IMR-90 (cell line): Measurements from ENCODE around the gene PPP1R13B. TPM values are rescaled to one million over a fixed set of nuclear protein-coding genes. Genes with fewer than 3 reads are reported as not detected.

Experiments used
- ATAC-seq: fragments of 200-7000 bp; cut with Tn5 transposase; 2 replicates; pipeline ENCODE4 v1.9.1; 2020; ENCODE audit warnings: low read depth, mild to moderate bottlenecking, moderate library complexity
- BruUV-seq: library from RNA; stranded (reverse); fragments of 400-500 nt; replicated peaks from 2 replicates; lab custom pipeline; 2021; lab: Mats Ljungman, UMichigan
- CTCF ChIA-PET: fragments of 300-600 bp; formaldehyde crosslinking; extraction: SDS; loops from one replicate; lab custom pipeline; 2021; ENCODE audit warnings: antibody characterized with exemption; lab: Yijun Ruan, JAX
- POLR2A ChIA-PET: fragments of 300-600 bp; sonication (Branson Sonifier 250); formaldehyde crosslinking; loops from one replicate; lab custom pipeline; 2022; ENCODE audit warnings: antibody characterized with exemption; ENCODE audit not compliant: unreplicated experiment; lab: Charles Lee
- DNase-seq: peaks from one replicate; pipeline ENCODE4 v3.0.0; 2013
- H2AFZ ChIP-seq: replicated peaks from 2 replicates; pipeline ENCODE3; 2013; ENCODE audit warnings: low read length, mild to moderate bottlenecking; ENCODE audit not compliant: poor library complexity
- H2AK5ac ChIP-seq: 2 replicates; pipeline ENCODE4 v1.6.1; 2013; ENCODE audit warnings: low read depth, low read length, inconsistent platforms
- H2AK9ac ChIP-seq: replicated peaks from 2 replicates; pipeline ENCODE3; 2013; ENCODE audit warnings: mild to moderate bottlenecking, low read depth, low read length, moderate library complexity; ENCODE audit not compliant: poor library complexity
- H2BK120ac ChIP-seq: 2 replicates; pipeline ENCODE4 v1.6.1; 2013; ENCODE audit warnings: low read depth, low read length, inconsistent platforms
- H2BK15ac ChIP-seq: 3 replicates; pipeline ENCODE4 v1.6.1; 2013; ENCODE audit warnings: low read depth, low read length, inconsistent platforms
- H2BK20ac ChIP-seq: 2 replicates; pipeline ENCODE4 v1.6.1; 2013; ENCODE audit warnings: low read depth, mild to moderate bottlenecking, inconsistent platforms, low read length, moderate library complexity
- H2BK5ac ChIP-seq: 2 replicates; pipeline ENCODE4 v1.6.1; 2013; ENCODE audit warnings: mild to moderate bottlenecking, low read depth, low read length, inconsistent platforms; ENCODE audit not compliant: poor library complexity, severe bottlenecking
- H3K14ac ChIP-seq: replicated peaks from 2 replicates; pipeline ENCODE4 v1.6.1; 2013; ENCODE audit warnings: low read depth, low read length, inconsistent platforms
- H3K18ac ChIP-seq: 2 replicates; pipeline ENCODE4 v1.6.1; 2013; ENCODE audit warnings: low read depth, low read length, control low read depth
- H3K23ac ChIP-seq: 2 replicates; pipeline ENCODE4 v1.6.1; 2013; ENCODE audit warnings: low read depth, low read length, inconsistent platforms
- H3K27ac ChIP-seq: 2 replicates; pipeline ENCODE4 v1.5.1; 2013; ENCODE audit warnings: mild to moderate bottlenecking, control low read depth, low read length; ENCODE audit not compliant: insufficient read depth
- H3K27me3 ChIP-seq: 2 replicates; pipeline ENCODE4 v1.6.1; 2013; ENCODE audit warnings: low read length; ENCODE audit not compliant: control insufficient read depth, insufficient read depth
- H3K36me3 ChIP-seq: 2 replicates; pipeline ENCODE4 v1.6.1; 2013; ENCODE audit warnings: low read length, mixed read lengths; ENCODE audit not compliant: control insufficient read depth, insufficient read depth
- H3K4ac ChIP-seq: 2 replicates; pipeline ENCODE4 v1.6.1; 2013; ENCODE audit warnings: low read depth, low read length, inconsistent platforms
- H3K4me1 ChIP-seq: 2 replicates; pipeline ENCODE4 v1.6.1; 2013; ENCODE audit warnings: low read length, mixed read lengths; ENCODE audit not compliant: control insufficient read depth, insufficient read depth
- H3K4me2 ChIP-seq: 2 replicates; pipeline ENCODE4 v1.6.1; 2013; ENCODE audit warnings: low read depth, mild to moderate bottlenecking, control low read depth, low read length, moderate library complexity
- H3K4me3 ChIP-seq: 2 replicates; pipeline ENCODE4 v1.5.1; 2013; ENCODE audit warnings: low read depth, mild to moderate bottlenecking, control low read depth, low read length, moderate library complexity; ENCODE audit not compliant: insufficient read depth
- H3K56ac ChIP-seq: 2 replicates; pipeline ENCODE4 v1.6.1; 2013; ENCODE audit warnings: low read length, inconsistent platforms; ENCODE audit not compliant: insufficient read depth; ENCODE audit errors: extremely low read depth
- H3K79me1 ChIP-seq, 2 experiments: 2 replicates each; pipeline ENCODE4 v1.6.1; 2013; ENCODE audit warnings: low read length in 2 of 2, inconsistent platforms in 1 of 2, low read depth in 1 of 2
- H3K9ac ChIP-seq: 2 replicates; pipeline ENCODE4 v1.6.1; 2013; ENCODE audit warnings: low read depth, low read length, control low read depth
- H3K9me1 ChIP-seq: 2 replicates; pipeline ENCODE4 v1.6.1; 2013; ENCODE audit warnings: low read length, inconsistent platforms; ENCODE audit not compliant: insufficient read depth
- H3K9me3 ChIP-seq: 2 replicates; pipeline ENCODE4 v1.6.1; 2013; ENCODE audit warnings: low read length; ENCODE audit not compliant: control insufficient read depth, insufficient read depth
- H4K20me1 ChIP-seq: 2 replicates; pipeline ENCODE4 v1.6.1; 2013; ENCODE audit warnings: low read length, inconsistent platforms; ENCODE audit not compliant: insufficient read depth
- H4K5ac ChIP-seq: 2 replicates; pipeline ENCODE4 v1.6.1; 2013; ENCODE audit warnings: mild to moderate bottlenecking, low read depth, low read length, control low read depth
- H4K8ac ChIP-seq, 2 experiments: 2 replicates each; pipeline ENCODE4 v1.6.1; 2013; ENCODE audit warnings: low read depth in 2 of 2, low read length in 2 of 2, control low read depth in 1 of 2, inconsistent platforms in 1 of 2
- H4K91ac ChIP-seq: 2 replicates; pipeline ENCODE4 v1.6.1; 2013; ENCODE audit warnings: low read depth, low read length, inconsistent platforms; ENCODE audit not compliant: insufficient read depth
- BHLHE40 ChIP-seq: fragments of 150-350 bp; IDR thresholded peaks from 2 replicates; pipeline ENCODE4 v1.6.1; 2016; ENCODE audit warnings: mild to moderate bottlenecking, low read depth, low read length
- CEBPB ChIP-seq: IDR thresholded peaks from 2 replicates; pipeline ENCODE4 v1.6.1; 2012; ENCODE audit warnings: low read depth, low read length, improper control_type of control experiment
- CHD1 ChIP-seq: IDR thresholded peaks from 2 replicates; pipeline ENCODE4 v1.6.1; 2012; ENCODE audit warnings: low read depth, low read length, improper control_type of control experiment
- CTCF ChIP-seq: conservative IDR thresholded peaks from 2 replicates; pipeline ENCODE4 v1.5.1; 2012; ENCODE audit warnings: mild to moderate bottlenecking, low read depth, low read length, improper control_type of control experiment
- ELK1 ChIP-seq: fragments of 150-350 bp; IDR thresholded peaks from 2 replicates; pipeline ENCODE4 v1.6.1; 2016; ENCODE audit warnings: low read depth, mild to moderate bottlenecking, low read length, moderate library complexity, borderline replicate concordance
- FOS ChIP-seq: fragments of 150-350 bp; IDR thresholded peaks from 2 replicates; pipeline ENCODE4 v1.6.1; 2016; ENCODE audit warnings: low read depth, low read length
- MAFK ChIP-seq: IDR thresholded peaks from 2 replicates; pipeline ENCODE4 v1.6.1; 2012; ENCODE audit warnings: low read depth, low read length, improper control_type of control experiment
- MAZ ChIP-seq: IDR thresholded peaks from 2 replicates; pipeline ENCODE4 v1.6.1; 2012; ENCODE audit warnings: low read depth, mild to moderate bottlenecking, low read length, improper control_type of control experiment, moderate library complexity, borderline replicate concordance
- MXI1 ChIP-seq: IDR thresholded peaks from 2 replicates; pipeline ENCODE4 v1.6.1; 2012; ENCODE audit warnings: low read depth, mild to moderate bottlenecking, low read length, moderate library complexity, borderline replicate concordance
- NFE2L2 ChIP-seq: fragments of 150-350 bp; IDR thresholded peaks from 2 replicates; pipeline ENCODE4 v1.6.1; 2016; ENCODE audit warnings: low read depth, mild to moderate bottlenecking, low read length
- POLR2A ChIP-seq: IDR thresholded peaks from 2 replicates; pipeline ENCODE4 v1.6.1; 2012; ENCODE audit warnings: mild to moderate bottlenecking, low read depth, low read length
- RAD21 ChIP-seq: IDR thresholded peaks from 2 replicates; pipeline ENCODE4 v1.6.1; 2012; ENCODE audit warnings: low read length, improper control_type of control experiment
- RCOR1 ChIP-seq: IDR thresholded peaks from 2 replicates; pipeline ENCODE4 v1.6.1; 2012; ENCODE audit warnings: mild to moderate bottlenecking, low read length, improper control_type of control experiment; ENCODE audit not compliant: insufficient replicate concordance
- RFX5 ChIP-seq: IDR thresholded peaks from 2 replicates; pipeline ENCODE4 v1.8.0; 2012; ENCODE audit warnings: low read depth, mild to moderate bottlenecking, low read length, moderate library complexity
- SMC3 ChIP-seq: fragments of 150-350 bp; IDR thresholded peaks from 2 replicates; pipeline ENCODE4 v1.6.1; 2016; ENCODE audit warnings: low read depth, mild to moderate bottlenecking, antibody characterized with exemption, low read length, moderate library complexity
- USF2 ChIP-seq: fragments of 150-350 bp; IDR thresholded peaks from 2 replicates; pipeline ENCODE4 v1.6.1; 2017; ENCODE audit warnings: mild to moderate bottlenecking, antibody characterized with exemption, low read length, low read depth
- WGBS, 2 experiments: methylation state at CpG; one replicate each; pipeline versions ENCODE4 v1.1.5 to v1.1.7; 2013; ENCODE audit warnings: missing lambda C conversion rate in 2 of 2; ENCODE audit not compliant: insufficient read length in 1 of 2; ENCODE audit errors: extremely low coverage in 2 of 2; 5-methylcytosine and 5-hydroxymethylcytosine counted together
- dilution Hi-C: fragments of 300-500 bp; cut with HindIII; formaldehyde crosslinking; loops from one replicate; pipeline ENCODE4 v1.14.3; 2018; ENCODE audit warnings: low sequenced_read_pairs; ENCODE audit not compliant: unreplicated experiment
- in situ Hi-C: fragments of 300-500 bp; cut with MboI; formaldehyde crosslinking; loops from 3 replicates; pipeline ENCODE4 v1.14.3; 2019; ENCODE audit warnings: low sequenced_read_pairs, inconsistent platforms, mixed read lengths
- intact Hi-C: fragments of 100-400 bp; cut with micrococcal nuclease; formaldehyde crosslinking; loops from 2 replicates; pipeline ENCODE4 v1.10.0; 2022
- polyA plus RNA-seq, 3 experiments: library from polyadenylated mRNA; depleted of rRNA; stranded (reverse); fragments of >200 nt; gene quantifications; 2 replicates each; pipeline ENCODE4 v1.2.3, GENCODE V29; 2012; ENCODE audit warnings: low replicate concordance in 1 of 3
- total RNA-seq: library from RNA; depleted of rRNA; stranded (reverse); fragments of >200 nt; gene quantifications from 2 replicates; pipeline ENCODE4 v1.2.3, GENCODE V29; 2012

Gene PPP1R13B
- total and polyA plus RNA-seq, 2 of the 4 experiments (the other 2 are of a cell fraction) = 1.6 to 2.8 TPM

- peaks cover 14% of the 10 kb centered on the region for H3K27me3 ChIP-seq
- POLR2A ChIA-PET = no interaction called here
- CTCF ChIA-PET = no interaction called here
Measured at GRCh38 chr14:103854017-103854808, 6.8 kb upstream of the PPP1R13B start.

More at GRCh38 chr14:103854017-103854808, 6.8 kb upstream of the PPP1R13B start:
- Histone ChIP-seq H2BK20ac (no peak overlapping the region), H3K18ac (no peak overlapping the region), H2BK120ac (no peak overlapping the region), H4K91ac (no peak overlapping the region), H2BK5ac (no peak overlapping the region), H3K4me2 (no peak overlapping the region), H2BK15ac (no peak overlapping the region), H3K36me3 (no peaks in the 10 kb centered on the region), H3K9me1 (no peaks in the 10 kb centered on the region), H3K56ac (no peak overlapping the region), H2AK5ac (no peak overlapping the region), H4K20me1 (no peaks in the 10 kb centered on the region), H3K4me1 (no peaks in the 10 kb centered on the region), H3K79me1 (no peaks in the 10 kb centered on the region), H3K4me3 (no peak overlapping the region), H3K9ac (no peak overlapping the region), H4K5ac (no peak overlapping the region), H3K27ac (no peak overlapping the region), H3K9me3 (no peaks in the 10 kb centered on the region), H4K8ac (no peak overlapping the region), H2AK9ac (no peak overlapping the region), H2AFZ (peak overlapping the region; percentile 51), H3K4ac (no peak overlapping the region), H3K14ac (no peak overlapping the region), H3K23ac (no peak overlapping the region)
- DNase-seq (no peak), ATAC-seq (no peak)
- TF ChIP-seq MAZ = no peak
- no peak for TF ChIP-seq CTCF
- TF ChIP-seq ELK1 = no peak
- no peak for TF ChIP-seq RAD21
- no peak for TF ChIP-seq RCOR1
- TF ChIP-seq RFX5 = no peak
- TF ChIP-seq FOS = no peak
- no peak for TF ChIP-seq CEBPB
- TF ChIP-seq SMC3 = no peak
- no peak for TF ChIP-seq USF2
- no peak for TF ChIP-seq POLR2A
- TF ChIP-seq MXI1 = no peak
- no peak for TF ChIP-seq MAFK
- no peak for TF ChIP-seq CHD1
- no peak for TF ChIP-seq NFE2L2
- TF ChIP-seq BHLHE40 = no peak
- intact Hi-C loops (no loop called here), in situ Hi-C loops (no loop called here), dilution Hi-C loops (no loop called here)
- no CpG with 5 or more reads among the region's 13 CpGs for WGBS, 2 experiments
- no TSS peak for BruUV-seq
